Endothelial cell (in vitro differentiated cells): ENCODE measurements around the gene WBP1L. TPM values are rescaled to one million over a fixed set of nuclear protein-coding genes. Genes with fewer than 3 reads are reported as not detected.

Experiments
- DNase-seq: peaks from one replicate; pipeline ENCODE4 v3.0.0; 2021; ENCODE audit warnings: low spot score
- H3K27ac Mint-ChIP-seq: one replicate; pipeline ENCODE4 v1.8.0; 2021; ENCODE audit warnings: mixed read lengths, inconsistent platforms; ENCODE audit not compliant: unreplicated experiment
- H3K27me3 Mint-ChIP-seq: one replicate; pipeline ENCODE4 v1.8.0; 2021; ENCODE audit warnings: mild to moderate bottlenecking, moderate library complexity, mixed read lengths, inconsistent platforms; ENCODE audit not compliant: unreplicated experiment
- H3K36me3 Mint-ChIP-seq: one replicate; pipeline ENCODE4 v1.8.0; 2021; ENCODE audit warnings: mild to moderate bottlenecking, low read depth, mixed read lengths, inconsistent platforms; ENCODE audit not compliant: unreplicated experiment
- H3K4me1 Mint-ChIP-seq: one replicate; pipeline ENCODE4 v1.8.0; 2021; ENCODE audit warnings: mild to moderate bottlenecking, mixed read lengths, inconsistent platforms; ENCODE audit not compliant: unreplicated experiment
- H3K4me3 Mint-ChIP-seq: one replicate; pipeline ENCODE4 v1.8.0; 2021; ENCODE audit warnings: mild to moderate bottlenecking, mixed read lengths, inconsistent platforms; ENCODE audit not compliant: unreplicated experiment
- H3K9me3 Mint-ChIP-seq: one replicate; pipeline ENCODE4 v1.8.0; 2021; ENCODE audit warnings: mixed read lengths, inconsistent platforms; ENCODE audit not compliant: unreplicated experiment
- total RNA-seq: library from RNA; stranded (reverse); fragmentation: NEBNext Ultra II Directional; extraction: Animal tissue kit (Norgen Biotek cat#: 25700); gene quantifications from one replicate; pipeline ENCODE4 v1.2.1, GENCODE V29; 2021; ENCODE audit not compliant: unreplicated experiment
- TF ChIP-seq, protein P1 (sequence below): fragments of 200-600 bp; sonication (generic); IDR thresholded peaks from one replicate; pipeline ENCODE4 v1.5.0; 2021; ENCODE audit warnings: antibody characterized with exemption; ENCODE audit not compliant: unreplicated experiment

WBP1L gene
- total RNA-seq, 1 donor from 2014 or later: 49.4 TPM

DNA sequence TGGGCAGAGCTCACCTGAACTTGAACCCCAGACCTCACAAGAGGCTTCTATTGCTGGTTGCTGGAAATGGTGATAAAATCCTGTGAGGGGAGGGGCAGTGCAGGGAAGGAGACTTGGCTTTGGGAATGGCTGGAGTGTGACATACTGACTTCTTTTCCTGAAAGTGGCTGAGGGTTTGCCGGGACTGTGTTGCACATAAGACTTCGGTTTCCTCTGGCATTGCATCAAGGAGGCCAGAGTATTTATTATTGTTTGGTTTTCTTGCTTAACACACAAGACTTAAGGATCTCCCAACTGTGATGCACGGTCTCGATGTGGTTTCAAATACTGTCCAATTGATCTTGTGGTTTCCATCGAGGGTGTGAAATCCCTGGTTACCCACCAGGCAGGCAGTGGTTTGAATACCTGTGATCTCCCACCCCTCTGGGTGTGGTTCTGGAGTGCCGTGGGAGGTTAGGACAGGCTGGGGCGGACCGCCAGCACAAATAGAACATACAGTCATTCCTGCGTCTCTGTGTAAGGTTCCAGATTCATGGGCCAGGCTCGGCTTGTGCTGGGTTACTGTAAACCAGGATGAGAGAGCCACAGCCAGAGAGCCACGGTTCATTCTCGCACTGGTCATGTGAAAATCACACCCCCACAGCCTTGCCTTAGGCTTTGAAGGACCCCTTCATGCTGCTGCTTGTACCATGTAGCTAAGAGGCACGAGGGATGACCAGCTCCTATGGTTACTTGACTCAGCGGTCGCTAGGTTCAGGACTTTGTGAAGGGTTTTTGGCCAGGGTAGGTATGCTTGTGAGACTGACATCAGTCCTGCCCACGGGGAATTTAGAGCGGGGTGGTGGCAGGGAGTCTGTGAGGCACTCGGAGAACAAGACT is 39.2 kb downstream of the WBP1L start:
- Mint-ChIP-seq H3K4me3 (no peak overlapping the region), H3K9me3 (no peaks in the 10 kb centered on the region), H3K4me1 (peaks cover 43% of the 10 kb centered on the region), H3K27me3 (no peaks in the 10 kb centered on the region), H3K27ac (peak overlapping the region; percentile 13), H3K36me3 (peaks cover 9% of the 10 kb centered on the region)
- DNase-seq: no peak
- TF ChIP-seq, protein P1, sequence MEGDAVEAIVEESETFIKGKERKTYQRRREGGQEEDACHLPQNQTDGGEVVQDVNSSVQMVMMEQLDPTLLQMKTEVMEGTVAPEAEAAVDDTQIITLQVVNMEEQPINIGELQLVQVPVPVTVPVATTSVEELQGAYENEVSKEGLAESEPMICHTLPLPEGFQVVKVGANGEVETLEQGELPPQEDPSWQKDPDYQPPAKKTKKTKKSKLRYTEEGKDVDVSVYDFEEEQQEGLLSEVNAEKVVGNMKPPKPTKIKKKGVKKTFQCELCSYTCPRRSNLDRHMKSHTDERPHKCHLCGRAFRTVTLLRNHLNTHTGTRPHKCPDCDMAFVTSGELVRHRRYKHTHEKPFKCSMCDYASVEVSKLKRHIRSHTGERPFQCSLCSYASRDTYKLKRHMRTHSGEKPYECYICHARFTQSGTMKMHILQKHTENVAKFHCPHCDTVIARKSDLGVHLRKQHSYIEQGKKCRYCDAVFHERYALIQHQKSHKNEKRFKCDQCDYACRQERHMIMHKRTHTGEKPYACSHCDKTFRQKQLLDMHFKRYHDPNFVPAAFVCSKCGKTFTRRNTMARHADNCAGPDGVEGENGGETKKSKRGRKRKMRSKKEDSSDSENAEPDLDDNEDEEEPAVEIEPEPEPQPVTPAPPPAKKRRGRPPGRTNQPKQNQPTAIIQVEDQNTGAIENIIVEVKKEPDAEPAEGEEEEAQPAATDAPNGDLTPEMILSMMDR: no peak

DNA sequence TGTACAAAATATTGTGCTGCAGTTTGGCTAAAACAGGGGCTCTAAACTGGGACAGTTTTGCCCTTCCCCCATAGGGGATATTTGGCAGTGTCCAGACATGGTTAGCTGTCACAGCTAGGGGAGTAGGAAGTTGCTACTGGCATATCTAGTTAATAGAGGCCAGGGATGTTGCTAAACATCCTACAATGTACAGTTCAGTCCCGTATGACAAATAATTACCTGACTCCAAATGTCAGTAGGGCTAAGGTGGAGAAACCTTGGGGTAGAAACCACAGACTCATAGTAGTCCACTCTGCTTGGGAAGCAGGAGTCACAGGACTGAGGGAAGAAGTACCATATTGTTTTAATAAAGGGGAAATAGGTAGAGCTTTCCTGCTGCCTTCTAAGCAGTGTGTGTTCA is 39.8 kb downstream of the WBP1L start:
- DNase-seq: no peak
- Mint-ChIP-seq H3K4me3 (no peak overlapping the region), H3K9me3 (no peaks in the 10 kb centered on the region), H3K27me3 (no peaks in the 10 kb centered on the region), H3K36me3 (peaks cover 9% of the 10 kb centered on the region), H3K4me1 (peaks cover 36% of the 10 kb centered on the region), H3K27ac (no peak overlapping the region)
- TF ChIP-seq, protein P1: no peak

DNA sequence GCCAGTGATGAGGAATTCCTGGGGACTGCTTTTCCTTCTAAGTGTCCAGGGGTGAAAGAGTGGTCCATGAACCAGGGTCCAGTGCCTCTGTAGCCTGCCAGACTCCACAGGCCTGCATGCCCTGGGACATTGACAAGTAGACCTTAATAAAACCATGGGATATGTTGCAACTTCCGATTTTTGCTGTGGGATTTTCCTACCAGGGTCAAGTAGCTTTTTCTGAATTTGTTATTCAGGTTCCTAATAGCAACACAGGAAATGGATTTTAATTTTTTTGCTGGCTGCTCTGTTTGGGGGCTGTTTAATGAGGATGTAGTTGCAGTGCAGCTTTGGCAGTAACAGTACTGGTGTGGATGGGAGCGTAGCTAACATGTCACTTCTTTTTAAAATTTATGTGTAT is 42.1 kb downstream of the WBP1L start:
- H3K4me1 Mint-ChIP-seq: peaks cover 29% of the 10 kb centered on the region
- no peak for DNase-seq
- H3K27me3 Mint-ChIP-seq: no peaks in the 10 kb centered on the region
- no peak overlapping the region for H3K4me3 Mint-ChIP-seq
- H3K36me3 Mint-ChIP-seq: peaks cover 12% of the 10 kb centered on the region
- no peaks in the 10 kb centered on the region for H3K9me3 Mint-ChIP-seq
- TF ChIP-seq, protein P1: no peak
- H3K27ac Mint-ChIP-seq: no peak overlapping the region

DNA sequence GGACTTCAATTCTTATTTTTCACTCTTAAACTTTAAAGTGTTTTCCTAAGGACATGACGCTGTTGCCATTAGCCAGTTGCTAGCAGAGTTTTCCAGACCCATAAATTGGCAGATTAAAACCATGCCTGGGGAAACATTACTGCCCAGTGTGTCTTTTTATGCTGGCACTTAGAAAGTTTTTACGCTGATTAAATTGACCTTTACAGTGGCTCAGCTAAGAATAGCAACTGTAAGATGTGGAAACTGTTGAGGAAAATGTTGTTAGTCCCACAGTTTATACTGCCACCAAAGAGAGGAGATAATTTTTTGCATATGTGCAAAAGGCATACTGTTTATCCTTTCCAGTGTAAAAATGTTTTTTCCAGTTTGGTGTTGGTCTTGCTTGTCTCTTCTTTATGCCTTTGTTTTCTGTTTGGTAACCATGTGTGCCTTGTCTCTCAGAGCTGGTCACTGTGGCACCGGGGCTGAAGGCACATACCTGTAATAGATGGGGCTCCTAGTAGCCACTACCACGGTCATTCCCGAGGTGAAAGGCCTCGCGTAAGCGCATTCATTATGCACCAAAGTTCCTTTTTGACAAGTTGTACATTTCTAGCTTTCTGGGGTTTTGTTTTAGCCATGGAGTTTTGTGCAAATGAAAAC is 48.1 kb downstream of the WBP1L start:
- DNase-seq: no peak
- peaks cover 7% of the 10 kb centered on the region for H3K36me3 Mint-ChIP-seq
- no peaks in the 10 kb centered on the region for H3K4me1 Mint-ChIP-seq
- H3K9me3 Mint-ChIP-seq: no peaks in the 10 kb centered on the region
- H3K4me3 Mint-ChIP-seq: no peak overlapping the region
- TF ChIP-seq, protein P1: no peak
- no peak overlapping the region for H3K27ac Mint-ChIP-seq
- H3K27me3 Mint-ChIP-seq: no peaks in the 10 kb centered on the region
